NT2/D1 (cell line): Measurements from ENCODE around the gene CCDC196.

ENCODE experiments used
- SUZ12 ChIP-seq: IDR thresholded peaks from 2 replicates; pipeline ENCODE4 v1.6.1; 2011; ENCODE audit not compliant: insufficient read length, insufficient read depth; ENCODE audit errors: extremely low read depth
- YY1 ChIP-seq: IDR thresholded peaks from 2 replicates; pipeline ENCODE4 v1.6.1; 2011; ENCODE audit not compliant: insufficient read length, insufficient read depth
- ZNF274 ChIP-seq: IDR thresholded peaks from 2 replicates; pipeline ENCODE4 v1.6.1; 2011; ENCODE audit warnings: mild to moderate bottlenecking, low read depth, low read length

- no peak for TF ChIP-seq ZNF274
- no peak for TF ChIP-seq YY1
- TF ChIP-seq SUZ12, result no peak
These were observed 2.8 kb upstream of the CCDC196 start for GRCh38 chr14:66483322-66483721.
